Endodermal cell (in vitro differentiated cells): ENCODE data around the gene HOXA6. TPM values are rescaled to one million over a fixed set of nuclear protein-coding genes. Genes with fewer than 3 reads are reported as not detected.

Source experiments
- DNase-seq: peaks from one replicate; pipeline ENCODE4 v3.0.0-alpha.2; 2017
- H3K27ac ChIP-seq: 2 replicates; pipeline ENCODE4 v1.5.1; 2013; ENCODE audit warnings: mild to moderate bottlenecking, low read depth, low read length, moderate library complexity
- H3K27me3 ChIP-seq: 2 replicates; pipeline ENCODE4 v1.6.1; 2013; ENCODE audit warnings: mild to moderate bottlenecking, low read length, moderate library complexity; ENCODE audit not compliant: insufficient read depth, control insufficient read depth, poor library complexity, severe bottlenecking
- H3K36me3 ChIP-seq: 2 replicates; pipeline ENCODE4 v1.7.0; 2013; ENCODE audit warnings: mild to moderate bottlenecking, low read length, moderate library complexity; ENCODE audit not compliant: control insufficient read depth, insufficient read depth
- H3K4me1 ChIP-seq: one replicate; pipeline ENCODE4 v1.7.0; 2013; ENCODE audit warnings: low read length; ENCODE audit not compliant: control insufficient read depth, insufficient read depth
- H3K4me3 ChIP-seq: 2 replicates; pipeline ENCODE4 v1.5.1; 2013; ENCODE audit warnings: mild to moderate bottlenecking, low read length, moderate library complexity
- H3K9ac ChIP-seq: 2 replicates; pipeline ENCODE4 v1.6.1; 2013; ENCODE audit warnings: mild to moderate bottlenecking, low read length, moderate library complexity; ENCODE audit not compliant: poor library complexity, severe bottlenecking; ENCODE audit errors: extremely low read depth
- H3K9me3 ChIP-seq: 2 replicates; pipeline ENCODE4 v1.6.1; 2013; ENCODE audit warnings: mild to moderate bottlenecking, low read length, moderate library complexity; ENCODE audit not compliant: control insufficient read depth
- H3K27ac Mint-ChIP-seq: 2 replicates; pipeline ENCODE4 v1.8.0; 2020; ENCODE audit warnings: mixed read lengths
- H3K27me3 Mint-ChIP-seq: 2 replicates; pipeline ENCODE4 v1.8.0; 2021; ENCODE audit warnings: mild to moderate bottlenecking, mixed read lengths; ENCODE audit not compliant: insufficient read depth
- H3K36me3 Mint-ChIP-seq: 2 replicates; pipeline ENCODE4 v1.8.0; 2020; ENCODE audit warnings: low read depth, mixed read lengths
- H3K4me1 Mint-ChIP-seq: 2 replicates; pipeline ENCODE4 v1.8.0; 2020; ENCODE audit warnings: mixed read lengths
- H3K4me3 Mint-ChIP-seq: 2 replicates; pipeline ENCODE4 v1.8.0; 2020; ENCODE audit warnings: mild to moderate bottlenecking, moderate library complexity, mixed read lengths
- H3K9me3 Mint-ChIP-seq: 2 replicates; pipeline ENCODE4 v1.8.0; 2020; ENCODE audit warnings: mild to moderate bottlenecking, mixed read lengths
- CTCF ChIP-seq: fragments of 200-600 bp; sonication (generic); conservative IDR thresholded peaks from 2 replicates; pipeline ENCODE4 v1.5.0; 2021; ENCODE audit warnings: antibody characterized with exemption, mild to moderate bottlenecking
- WGBS, 2 experiments: methylation state at CpG; one replicate each; pipeline versions ENCODE4 v1.1.5 to v1.1.7; 2013; ENCODE audit warnings: missing lambda C conversion rate in 2 of 2, mixed read lengths in 1 of 2; ENCODE audit not compliant: insufficient coverage in 1 of 2, insufficient read length in 1 of 2; 5-methylcytosine and 5-hydroxymethylcytosine counted together
- total RNA-seq, 2 donors: library from RNA; stranded (reverse); fragmentation: NEBNext Ultra II Directional in 1 of 2; extraction: Animal tissue kit (Norgen Biotek cat#: 25700) in 1 of 2; gene quantifications; 2 replicates in 1 of 2; 3 replicates in 1 of 2; pipeline ENCODE4 v1.2.1, GENCODE V29; 2021

The HOXA6 gene
- total RNA-seq, 2 donors from 2014 or later, result not detected

- no peak overlapping the region for H3K4me3 Mint-ChIP-seq
- no peak overlapping the region for H3K4me3 ChIP-seq
- peaks cover 11% of the 10 kb centered on the region for H3K9me3 ChIP-seq
- no peak for TF ChIP-seq CTCF
- H3K27ac ChIP-seq, result no peak overlapping the region
- peaks cover 97% of the 10 kb centered on the region for H3K27me3 Mint-ChIP-seq
- peak; percentile 71 for DNase-seq
- no peak overlapping the region for H3K9ac ChIP-seq
- H3K27me3 ChIP-seq, result peaks cover 100% of the 10 kb centered on the region
- peaks cover 1% of the 10 kb centered on the region for H3K9me3 Mint-ChIP-seq
- H3K4me1 ChIP-seq, result no peaks in the 10 kb centered on the region
- H3K27ac Mint-ChIP-seq, result no peak overlapping the region
- no peaks in the 10 kb centered on the region for H3K36me3 Mint-ChIP-seq
- H3K36me3 ChIP-seq, result no peaks in the 10 kb centered on the region
- WGBS, 2 experiments, result 8 to 9% methylated on average over 28 to 30 of the region's 30 CpGs
- no peaks in the 10 kb centered on the region for H3K4me1 Mint-ChIP-seq
Measured at GRCh38 chr7:27171637-27172314, 24.2 kb upstream of the HOXA6 start.

- WGBS, 2 experiments, result 8 to 20% methylated on average over 1 to 8 of the region's 8 CpGs
- peak; percentile 70 for DNase-seq
- H3K4me1 ChIP-seq, result no peaks in the 10 kb centered on the region
- no peak for TF ChIP-seq CTCF
- H3K27ac Mint-ChIP-seq, result no peak overlapping the region
- no peaks in the 10 kb centered on the region for H3K4me1 Mint-ChIP-seq
- peaks cover 100% of the 10 kb centered on the region for H3K27me3 ChIP-seq
- H3K9me3 ChIP-seq, result peaks cover 7% of the 10 kb centered on the region
- H3K4me3 Mint-ChIP-seq, result no peak overlapping the region
- H3K27me3 Mint-ChIP-seq, result peaks cover 97% of the 10 kb centered on the region
- H3K4me3 ChIP-seq, result no peak overlapping the region
- no peak overlapping the region for H3K9ac ChIP-seq
- no peaks in the 10 kb centered on the region for H3K36me3 Mint-ChIP-seq
- peak overlapping the region; percentile 16 for H3K27ac ChIP-seq
- no peaks in the 10 kb centered on the region for H3K36me3 ChIP-seq
- peaks cover 1% of the 10 kb centered on the region for H3K9me3 Mint-ChIP-seq
Measured at GRCh38 chr7:27171325-27171636, 23.7 kb upstream of the HOXA6 start.

- Histone ChIP-seq H3K36me3 (no peaks in the 10 kb centered on the region), H3K27me3 (peaks cover 100% of the 10 kb centered on the region), H3K27ac (peak overlapping the region; percentile 16), H3K4me3 (no peak overlapping the region), H3K9me3 (peaks cover 8% of the 10 kb centered on the region), H3K9ac (no peak overlapping the region), H3K4me1 (no peaks in the 10 kb centered on the region)
- TF ChIP-seq CTCF, result no peak
- Mint-ChIP-seq H3K4me3 (no peak overlapping the region), H3K27me3 (peaks cover 97% of the 10 kb centered on the region), H3K36me3 (no peaks in the 10 kb centered on the region), H3K27ac (no peak overlapping the region), H3K4me1 (no peaks in the 10 kb centered on the region), H3K9me3 (peaks cover 5% of the 10 kb centered on the region)
- no peak for DNase-seq
- 7 to 20% methylated on average over 4 to 8 of the region's 11 CpGs for WGBS, 2 experiments
Measured at GRCh38 chr7:27170426-27171324, 23.1 kb upstream of the HOXA6 start.
